ENCODE results near the gene MIGA1.
"Not testable (repeated sequence)": the region's sequence is repeated elsewhere in the genome, so short reads cannot be mapped to it uniquely, and the experiment has no call there.

The MIGA1 gene

DNA sequence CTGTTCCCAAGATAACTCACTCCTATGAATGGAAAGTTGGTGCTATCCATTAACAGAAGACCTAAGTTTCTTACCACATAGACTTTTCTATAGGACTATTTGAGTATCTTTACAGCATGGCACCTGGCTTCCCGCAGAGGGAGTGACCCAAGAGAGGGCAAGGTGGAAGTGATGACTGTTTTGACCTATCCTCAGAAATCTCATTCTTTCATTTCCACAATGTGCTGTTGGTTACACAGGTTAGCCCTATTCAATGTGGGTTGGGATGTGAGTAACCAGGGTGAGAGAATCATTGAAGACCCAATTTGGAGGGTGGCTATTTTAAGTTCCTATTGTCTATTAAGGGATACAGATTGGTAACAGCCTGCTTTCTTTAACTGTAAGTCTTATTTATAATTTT is 70.6 kb downstream of the MIGA1 start:
- DNase-seq (ENCODE audit: low spot score): no peak

GRCh38 chr1:77857552-77857951 is 78.1 kb downstream of the MIGA1 start:
- no peak for DNase-seq (ENCODE audit: low spot score)

DNA sequence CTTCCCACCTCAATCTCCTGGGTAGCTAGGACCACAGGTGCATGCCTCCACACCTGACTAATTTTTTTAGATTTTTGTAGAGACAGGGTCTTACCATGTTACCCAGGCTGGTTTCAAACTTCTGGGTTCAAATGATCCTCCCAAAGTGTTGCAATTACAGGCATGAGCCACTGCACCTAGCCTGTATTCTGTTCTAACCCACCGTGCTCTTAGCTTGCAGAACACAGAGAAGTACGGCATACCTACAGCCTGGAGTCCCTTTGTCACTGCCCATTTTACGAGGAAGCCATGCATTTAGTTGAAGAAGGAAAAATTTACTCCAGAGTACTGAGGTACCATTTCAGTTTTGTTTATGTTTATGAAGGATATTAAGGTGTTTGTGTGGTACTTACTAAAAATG is 79.3 kb downstream of the MIGA1 start:
- DNase-seq (ENCODE audit: low spot score): no peak

DNA sequence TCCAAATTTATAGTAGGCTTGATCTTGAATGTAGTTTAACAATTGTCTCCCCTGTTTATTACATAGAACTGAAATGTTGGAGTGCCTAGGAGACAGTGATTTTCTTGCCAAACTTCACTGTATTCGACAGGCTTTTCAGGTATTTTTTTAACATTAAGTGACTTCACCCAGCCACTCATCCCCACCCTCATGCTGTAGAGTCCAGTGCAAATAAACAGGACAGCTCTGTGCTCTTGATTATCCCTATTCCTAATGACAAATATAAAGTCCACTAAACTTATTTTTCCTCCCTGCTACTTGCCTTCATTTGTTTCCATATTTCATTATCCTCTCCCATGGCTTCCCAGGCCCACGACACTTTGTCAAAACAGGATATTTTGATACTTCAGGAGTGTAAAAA is 79.8 kb downstream of the MIGA1 start:
- DNase-seq (ENCODE audit: low spot score): no peak

DNA sequence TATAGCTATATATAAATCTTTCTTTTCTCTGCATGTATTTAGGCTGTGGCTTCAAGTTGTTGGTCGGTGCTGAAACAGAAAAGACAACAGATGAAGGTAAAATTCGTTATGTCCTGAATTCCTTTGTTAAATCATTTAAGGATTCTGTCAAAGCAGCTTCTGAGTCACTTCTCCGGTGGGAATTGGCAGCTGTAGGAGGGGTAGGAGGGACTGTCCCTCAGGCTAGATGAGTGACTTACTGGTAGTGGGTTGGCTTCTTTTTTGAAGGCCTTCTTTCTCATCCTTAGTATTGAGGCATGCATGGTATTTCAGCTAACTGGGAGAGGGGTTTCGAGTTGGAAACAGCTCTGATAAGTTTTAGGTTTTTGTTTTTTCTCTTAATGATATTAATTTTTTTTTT is 86.8 kb downstream of the MIGA1 start:
- DNase-seq (ENCODE audit: low spot score): no peak

GRCh38 chr1:77872645-77873044 is 93.2 kb downstream of the MIGA1 start:
- no peak for DNase-seq (ENCODE audit: low spot score)

DNA sequence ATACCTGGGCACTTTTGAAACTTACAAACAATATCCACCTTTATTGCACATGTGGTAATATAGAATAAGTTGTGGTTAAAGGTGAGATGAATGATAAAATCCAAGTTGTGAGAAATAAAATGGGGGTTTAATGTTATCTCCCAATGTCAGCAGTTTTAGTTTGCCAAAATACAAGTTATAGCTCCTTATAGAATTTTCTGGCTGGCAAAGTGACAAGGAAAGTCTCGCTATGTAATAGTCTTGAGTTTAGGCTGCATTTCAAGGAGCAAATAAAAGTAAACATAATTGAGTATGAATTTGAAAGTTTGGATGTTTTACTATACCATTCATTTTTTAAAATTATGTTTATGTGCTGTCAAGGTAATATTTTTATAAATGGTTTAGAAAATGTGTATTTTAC is 94.0 kb downstream of the MIGA1 start:
- no peak for DNase-seq (ENCODE audit: low spot score)

GRCh38 chr1:77874804-77875445 is 95.5 kb downstream of the MIGA1 start:
- DNase-seq (ENCODE audit: low spot score): no peak

- no peak for DNase-seq (ENCODE audit: low spot score)
These were observed 97.4 kb downstream of the MIGA1 start for GRCh38 chr1:77876884-77877283.

DNA sequence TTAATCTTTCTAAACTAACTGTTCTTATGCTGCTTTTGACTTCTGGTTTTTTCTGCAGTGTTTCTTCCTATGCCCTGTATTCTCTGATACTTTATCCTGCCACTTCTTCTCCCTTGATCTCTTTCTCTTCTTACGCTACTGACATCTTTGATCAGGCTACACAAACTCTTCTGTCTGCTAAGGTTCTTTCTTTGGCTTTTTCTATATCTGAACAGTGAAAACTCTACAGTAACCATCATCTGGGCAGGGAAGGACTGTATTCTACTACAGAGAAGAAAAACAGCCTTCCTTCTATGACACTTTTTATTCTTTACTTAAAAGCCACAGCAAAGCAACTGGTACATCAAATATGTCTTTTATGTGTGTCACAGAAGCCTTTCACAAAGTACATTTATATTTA is 101.6 kb downstream of the MIGA1 start:
- no peak for DNase-seq (ENCODE audit: low spot score)

- no peak for DNase-seq (ENCODE audit: low spot score)
These were observed 103.0 kb downstream of the MIGA1 start for GRCh38 chr1:77882411-77882810.

GRCh38 chr1:77888081-77888780 is 108.8 kb downstream of the MIGA1 start, which contains the start of gene NEXN:
TSS of gene NEXN (plus strand) at chr1:77888624. CDS start at chr1:77916107, 27,483 bp downstream.
- peak; percentile 51 for DNase-seq (ENCODE audit: low spot score)

- DNase-seq (ENCODE audit: low spot score): peak; percentile 34
These were observed 109.6 kb downstream of the MIGA1 start for GRCh38 chr1:77888781-77889642.

DNA sequence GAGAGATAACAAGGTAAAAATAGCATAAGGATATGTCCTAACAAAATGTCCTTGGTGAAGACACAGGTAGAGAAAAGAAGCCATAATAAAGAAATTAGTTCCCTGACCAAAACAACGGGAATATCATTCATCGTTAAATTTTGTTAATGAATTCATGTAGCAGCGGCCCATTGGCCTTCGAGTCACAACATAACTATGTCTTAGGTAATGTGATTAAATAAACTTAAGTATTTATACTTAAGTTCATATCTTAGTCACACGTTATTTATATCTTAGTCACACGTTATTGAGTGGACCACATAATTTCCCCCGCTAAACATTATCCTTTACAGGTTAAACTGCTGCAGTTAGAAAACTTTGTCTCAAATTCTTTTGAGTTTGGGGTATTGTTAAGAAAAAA is 110.2 kb downstream of the MIGA1 start:
- no peak for DNase-seq (ENCODE audit: low spot score)

DNA sequence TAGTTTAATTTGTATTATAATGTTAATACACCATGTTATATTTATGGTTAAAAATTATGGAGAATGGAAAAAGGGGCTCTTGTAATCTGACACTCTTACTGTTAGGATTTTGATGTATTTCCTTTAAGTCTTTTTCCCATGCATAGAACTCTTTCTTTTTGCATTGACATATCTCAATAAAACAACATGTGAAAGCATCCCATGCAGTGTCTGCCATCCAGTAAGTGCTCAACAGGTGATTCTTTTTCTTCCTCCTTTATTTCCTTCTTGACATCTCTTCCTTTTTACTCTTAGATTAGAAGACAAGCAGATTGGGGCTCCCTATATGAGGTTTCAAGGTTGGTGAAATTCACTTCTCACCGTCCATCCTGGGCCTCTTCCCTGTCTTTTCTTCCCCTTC is 111.8 kb downstream of the MIGA1 start:
- DNase-seq (ENCODE audit: low spot score): no peak

- no peak for DNase-seq (ENCODE audit: low spot score)
These were observed 120.3 kb downstream of the MIGA1 start for GRCh38 chr1:77899647-77900320.

DNA sequence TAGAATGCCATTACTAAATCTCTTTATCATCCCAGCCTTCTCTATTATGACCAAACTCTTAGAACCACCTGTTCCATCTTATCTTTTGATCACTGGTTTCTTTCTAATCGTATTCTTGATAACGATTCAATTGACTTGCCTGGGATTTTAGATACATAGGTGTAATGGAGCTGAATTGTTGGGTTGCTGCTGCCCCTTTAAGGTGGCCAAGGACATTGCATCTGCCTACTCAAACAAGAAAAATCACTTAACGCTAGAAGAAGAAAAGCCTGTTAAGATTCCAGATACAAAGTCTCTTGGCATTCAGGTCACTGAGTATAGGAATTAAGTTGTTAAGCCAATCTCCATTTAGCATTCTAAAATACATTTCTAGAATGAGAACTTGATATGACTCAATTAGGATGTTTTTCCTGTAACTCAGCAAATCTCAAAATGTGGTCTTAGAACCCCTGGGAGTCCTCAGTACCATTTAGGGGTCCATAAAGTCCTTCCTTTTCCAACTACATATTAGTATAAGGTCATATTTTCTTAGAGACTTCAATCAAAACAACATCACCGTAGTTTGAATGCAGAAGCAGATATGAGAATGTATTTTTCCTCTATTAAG is 121.3 kb downstream of the MIGA1 start:
- DNase-seq (ENCODE audit: low spot score): peak; percentile 42

- no peak for DNase-seq (ENCODE audit: low spot score)
These were observed 126.2 kb downstream of the MIGA1 start for GRCh38 chr1:77905603-77906002.

GRCh38 chr1:77906019-77906545 is 126.6 kb downstream of the MIGA1 start:
- DNase-seq (ENCODE audit: low spot score): no peak

GRCh38 chr1:77906624-77907023 is 127.2 kb downstream of the MIGA1 start:
- no peak for DNase-seq (ENCODE audit: low spot score)

- no peak for DNase-seq (ENCODE audit: low spot score)
These were observed 130.7 kb downstream of the MIGA1 start for GRCh38 chr1:77910116-77910515.

DNA sequence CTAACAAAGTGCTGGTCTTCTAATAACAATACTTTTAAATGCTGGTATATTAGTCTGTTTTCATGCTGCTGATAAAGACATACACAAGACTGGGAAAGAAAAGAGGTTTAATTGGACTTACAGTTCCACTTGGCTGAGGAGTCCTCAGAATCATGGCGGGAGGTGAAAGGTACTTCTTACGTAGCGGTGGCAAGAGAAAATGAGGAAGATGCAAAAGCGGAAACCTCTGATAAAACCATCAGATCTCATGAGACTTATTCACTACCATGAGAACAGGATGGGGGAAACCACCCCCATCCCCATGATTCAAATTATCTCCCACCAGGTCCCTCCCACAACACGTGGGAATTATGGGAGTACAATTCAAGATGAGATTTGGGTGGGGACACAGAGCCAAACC is 139.5 kb downstream of the MIGA1 start:
- not testable (repeated sequence) for DNase-seq (ENCODE audit: low spot score)
